HG03354 (cell line): ENCODE measurements around the gene FRMD6.
"Not testable (repeated sequence)": the region's sequence is repeated elsewhere in the genome, so short reads cannot be mapped to it uniquely, and the experiment has no call there.

Experiments used
- ATAC-seq: cut with Tn5 transposase; IDR thresholded peaks from one replicate; pipeline ENCODE4 v1.9.1; 2021; ENCODE audit warnings: mild to moderate bottlenecking; ENCODE audit not compliant: unreplicated experiment, poor library complexity, severe bottlenecking

The FRMD6 gene

GRCh38 chr14:51757756-51758155 lies 106.0 kb downstream of the FRMD6 start:
- ATAC-seq = not testable (repeated sequence)

GRCh38 chr14:51759950-51760349 lies 108.2 kb downstream of the FRMD6 start:
- no peak for ATAC-seq

- ATAC-seq = not testable (repeated sequence)
These were observed 114.0 kb downstream of the FRMD6 start for GRCh38 chr14:51765726-51766125.

GRCh38 chr14:51766586-51766985 lies 114.9 kb downstream of the FRMD6 start:
- ATAC-seq = not testable (repeated sequence)

- ATAC-seq = not testable (repeated sequence)
These were observed 117.6 kb downstream of the FRMD6 start for GRCh38 chr14:51769261-51769660.

- ATAC-seq = no peak
These were observed 122.5 kb downstream of the FRMD6 start for GRCh38 chr14:51774209-51774608.

GRCh38 chr14:51776102-51776894 lies 124.6 kb downstream of the FRMD6 start:
- peak; percentile 41 for ATAC-seq

GRCh38 chr14:51780006-51780692 lies 128.4 kb downstream of the FRMD6 start:
- ATAC-seq = peak; percentile 75
